CD4-positive, alpha-beta T cell treated with Interferon gamma for 1 hour (primary cell): Measurements from ENCODE around the gene GH1.
"Not testable (repeated sequence)": the region's sequence is repeated elsewhere in the genome, so short reads cannot be mapped to it uniquely, and the experiment has no call there.

ENCODE experiments used
- DNase-seq: peaks from one replicate; pipeline ENCODE4 v3.0.0-alpha.2; 2020

The GH1 gene

DNA sequence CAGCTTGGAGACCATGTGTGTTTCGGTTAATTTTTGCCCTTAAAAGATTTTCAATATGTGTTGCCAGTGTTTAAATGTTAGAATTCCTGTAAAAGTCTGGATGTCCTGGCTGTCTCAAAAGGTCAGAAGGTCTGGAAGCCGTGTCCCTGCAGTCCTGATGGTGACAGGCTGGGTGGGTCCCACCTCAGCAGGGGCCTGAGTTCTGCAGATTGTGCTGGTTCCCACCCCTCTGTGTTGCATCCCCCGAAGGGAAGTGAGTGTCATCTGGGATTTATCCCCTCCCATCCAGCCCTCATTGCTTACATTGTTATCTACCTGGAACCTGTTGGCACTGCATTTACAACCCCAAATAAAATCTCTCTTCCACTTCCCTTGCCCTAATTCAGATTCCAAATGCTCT lies 24.6 kb downstream of the GH1 start:
- DNase-seq, result not testable (repeated sequence)

DNA sequence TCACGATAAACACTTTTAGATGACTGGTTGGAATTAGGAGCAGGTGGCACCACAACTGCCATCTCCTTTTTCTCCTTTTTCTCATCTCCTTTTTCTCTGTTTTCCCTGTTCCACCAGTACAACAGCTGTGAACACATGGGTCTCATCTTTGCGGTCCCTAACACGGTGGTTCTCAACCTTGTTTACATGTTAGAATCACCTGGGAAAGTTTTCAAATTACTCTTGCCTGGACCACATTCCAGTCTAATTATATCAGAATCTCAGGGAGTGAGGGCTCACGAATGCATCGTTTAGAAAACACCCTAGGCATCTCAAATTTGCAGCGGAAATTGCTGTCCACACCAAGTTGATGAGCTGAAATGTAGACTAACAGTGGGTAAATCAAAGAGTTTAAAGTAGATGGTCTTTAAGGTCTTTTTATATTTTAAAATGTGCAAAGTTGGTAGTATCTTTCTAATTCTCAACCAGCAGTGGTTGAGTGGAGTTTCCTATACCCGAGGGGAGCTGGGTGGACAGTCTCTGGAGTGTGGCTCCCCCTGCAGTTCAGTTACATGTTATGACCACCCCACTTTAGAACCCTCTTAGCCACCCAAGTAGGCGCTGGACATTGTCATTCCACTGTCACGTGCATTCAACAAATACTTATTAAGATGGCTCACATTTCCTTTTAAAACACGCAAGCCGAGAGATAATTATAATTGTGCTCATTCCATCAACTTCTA lies 26.2 kb downstream of the GH1 start:
- not testable (repeated sequence) for DNase-seq

DNA sequence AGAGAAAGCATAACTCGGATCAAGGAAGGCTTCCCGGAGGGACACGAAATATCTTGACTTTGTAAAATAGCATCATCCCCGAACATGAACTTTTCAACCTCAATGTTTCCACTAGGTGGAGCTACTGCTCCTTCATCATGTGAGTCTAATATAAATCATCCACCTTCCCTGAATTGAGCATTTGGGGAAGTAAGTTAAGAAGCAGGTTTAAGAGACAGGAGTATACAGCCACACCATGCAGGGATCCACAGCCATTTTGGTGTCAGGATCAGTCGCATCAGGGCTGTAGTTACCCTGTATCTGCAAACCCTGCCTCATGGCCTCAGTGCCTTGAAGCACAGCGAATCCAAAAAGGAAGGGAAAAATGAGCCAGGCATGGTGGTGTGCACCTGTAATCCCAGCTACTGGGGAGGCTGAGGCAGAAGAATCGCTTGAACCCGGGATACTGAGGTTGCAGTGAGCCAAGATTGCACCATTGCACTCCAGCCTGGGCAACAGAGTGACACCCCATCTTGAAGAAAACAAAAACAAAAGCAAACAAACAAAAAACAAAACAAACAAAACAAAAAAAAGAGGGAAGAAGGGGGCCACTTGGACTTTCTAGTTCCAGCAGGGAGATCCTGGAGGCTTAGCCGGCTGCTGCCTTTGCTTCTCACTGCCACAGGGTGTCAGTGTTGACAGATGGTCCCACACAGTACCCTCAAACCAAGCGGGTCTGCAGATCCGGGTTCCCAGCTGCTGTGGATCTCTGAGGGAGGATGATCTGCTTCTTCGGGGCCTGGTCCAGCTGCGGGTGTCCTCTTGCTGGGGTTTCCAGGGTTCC lies 29.4 kb downstream of the GH1 start:
- DNase-seq, result not testable (repeated sequence)

DNA sequence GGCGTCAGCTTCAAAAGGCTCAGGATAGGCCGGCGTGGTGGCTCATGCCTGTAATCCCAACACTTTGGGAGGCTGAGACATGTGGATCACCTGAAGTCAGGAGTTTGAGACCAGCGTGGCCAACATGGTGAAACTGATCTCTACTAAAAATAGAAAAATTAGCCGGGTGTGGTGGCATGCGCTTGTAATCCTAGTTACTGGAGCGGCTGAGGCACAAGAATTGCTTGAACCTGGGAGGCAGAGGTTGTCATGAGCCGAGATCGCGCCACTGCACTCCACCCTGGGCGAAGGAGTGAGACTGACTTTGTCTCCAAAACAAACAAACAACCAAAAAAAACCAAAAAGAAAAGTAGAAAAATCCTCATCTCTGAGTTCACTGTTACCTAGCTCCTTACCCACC lies 33.5 kb downstream of the GH1 start:
- not testable (repeated sequence) for DNase-seq

DNA sequence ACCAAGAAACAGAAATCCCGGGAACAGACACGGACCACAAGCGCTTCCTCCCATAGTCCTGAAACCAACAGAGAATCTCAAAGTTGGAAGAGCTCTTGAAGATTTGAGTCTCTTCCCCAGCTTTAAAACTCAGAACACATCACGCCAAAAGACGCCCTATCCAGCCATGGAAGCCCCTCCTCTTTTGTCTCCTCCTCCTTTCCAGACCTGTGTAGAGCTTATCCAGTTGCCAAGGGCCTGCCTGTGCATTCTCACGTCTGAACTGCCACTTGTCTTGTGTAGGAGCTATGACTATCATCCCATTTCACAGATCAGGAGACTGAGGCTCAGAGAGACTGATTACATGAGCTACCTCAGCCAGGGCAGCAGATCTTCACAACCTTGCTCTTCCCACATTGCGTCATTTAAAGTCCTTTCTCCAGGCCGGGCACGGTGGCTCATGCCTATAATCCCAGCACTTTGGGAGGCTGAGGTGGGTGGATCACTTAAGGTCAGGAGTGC lies 36.0 kb downstream of the GH1 start:
- DNase-seq, result not testable (repeated sequence)

DNA sequence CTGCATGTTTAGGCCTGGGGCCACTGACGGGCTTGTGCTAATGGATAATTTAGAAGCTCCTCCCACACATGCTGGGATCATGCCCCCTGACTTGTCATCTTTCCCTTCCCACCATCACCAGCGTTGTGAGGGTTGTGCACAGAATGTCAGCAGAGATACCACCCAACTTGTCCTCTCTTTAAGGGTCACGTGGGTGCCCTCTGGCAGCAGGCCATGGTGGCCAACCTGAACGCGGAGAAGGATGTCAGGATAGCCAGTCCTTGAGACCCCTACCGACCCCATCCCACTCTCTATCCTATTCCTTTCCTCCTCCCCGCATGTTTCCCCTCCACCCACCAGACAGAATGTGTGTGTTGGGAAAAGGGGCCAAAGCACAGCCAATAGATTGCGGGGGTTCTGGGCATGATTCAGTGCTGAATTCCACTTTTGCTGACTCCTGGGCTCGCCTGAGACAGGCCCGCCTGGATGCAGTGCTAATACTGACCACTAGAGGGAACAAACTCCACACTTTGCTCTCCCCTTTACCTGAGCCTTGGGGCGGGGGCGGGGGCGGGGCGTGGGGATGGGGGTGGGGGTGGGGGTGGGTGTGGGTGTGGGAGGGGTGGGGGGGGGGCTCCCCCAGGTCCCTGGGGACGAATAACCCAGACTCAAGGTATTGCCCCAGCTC lies 36.6 kb downstream of the GH1 start, which contains the start of gene GH2:
GH2 (minus strand) TSS at position 10 of the 667 bp plus-strand sequence. CDS start 143 bp downstream, outside the sequence.
- DNase-seq, result peak; percentile 48

DNA sequence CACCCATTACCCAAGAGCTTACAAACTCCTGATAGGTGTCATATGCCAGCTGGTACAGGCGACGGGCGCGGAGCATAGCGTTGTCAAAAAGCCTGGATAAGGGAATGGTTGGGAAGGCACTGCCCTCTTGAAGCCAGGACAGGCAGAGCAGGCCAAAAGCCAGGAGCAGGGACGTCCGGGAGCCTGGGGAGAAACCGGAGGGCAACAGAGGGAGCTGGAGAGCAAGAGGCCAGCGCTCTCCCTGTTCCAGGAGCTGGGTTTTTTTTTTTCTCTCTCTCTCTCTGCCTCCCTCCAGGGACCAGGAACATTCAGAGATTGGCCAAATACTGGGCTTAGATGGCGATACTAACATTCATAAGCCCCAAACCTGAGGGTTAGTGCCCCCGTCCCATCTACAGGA lies 37.3 kb downstream of the GH1 start:
- not testable (repeated sequence) for DNase-seq

DNA sequence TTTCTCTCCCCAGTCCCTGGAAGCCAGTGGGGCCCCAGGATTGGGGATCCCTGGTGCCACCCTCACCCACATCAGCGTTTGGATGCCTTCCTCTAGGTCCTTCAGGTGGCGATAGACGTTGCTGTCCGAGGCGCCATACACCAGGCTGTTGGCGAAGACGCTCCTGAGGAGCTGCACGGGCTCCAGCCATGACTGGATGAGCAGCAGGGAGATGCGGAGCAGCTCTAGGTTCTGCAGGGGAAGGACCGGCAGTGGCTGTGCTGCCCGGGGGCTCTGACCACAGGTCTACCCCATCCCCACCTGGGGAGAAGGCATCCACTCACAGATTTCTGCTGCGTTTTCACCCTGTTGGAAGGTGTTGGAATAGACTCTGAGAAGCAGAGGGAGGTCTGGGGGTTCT lies 37.9 kb downstream of the GH1 start:
- no peak for DNase-seq

DNA sequence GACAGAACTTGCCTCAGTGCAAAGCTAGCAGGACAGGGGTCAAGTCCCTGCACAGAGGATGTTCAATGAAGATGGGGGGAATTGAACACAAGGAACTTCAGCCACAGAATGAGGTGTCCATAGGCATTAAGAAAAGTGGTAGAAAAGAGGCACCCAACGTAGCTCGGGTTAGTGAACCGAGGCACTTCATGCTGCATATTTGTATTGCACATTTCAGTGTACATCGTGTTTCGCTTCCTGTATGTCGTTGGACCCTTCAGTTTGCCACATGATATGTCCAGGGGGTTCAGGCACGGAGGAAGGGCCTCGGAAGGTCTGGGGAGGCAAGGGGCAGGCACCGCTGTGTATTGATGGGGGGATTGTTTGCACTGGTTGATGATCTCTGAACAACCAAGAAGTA lies 40.2 kb downstream of the GH1 start:
- DNase-seq, result not testable (repeated sequence)

DNA sequence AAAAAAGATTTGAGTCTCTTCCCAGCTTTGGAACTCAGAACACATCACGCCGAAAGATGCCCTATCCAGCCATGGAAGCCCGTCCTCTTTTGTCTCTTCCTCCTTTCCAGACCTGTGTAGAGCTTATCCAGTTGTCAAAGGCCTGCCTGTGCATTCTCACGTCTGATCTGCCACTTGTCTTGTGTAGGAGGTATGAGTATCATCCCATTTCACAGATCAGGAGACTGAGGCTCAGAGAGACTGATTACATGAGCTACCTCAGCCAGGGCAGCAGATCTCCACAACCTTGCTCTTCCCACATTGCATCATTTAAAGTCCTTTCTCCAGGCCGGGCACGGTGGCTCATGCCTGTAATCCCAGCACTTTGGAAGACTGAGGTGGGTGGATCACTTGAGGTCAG lies 43.9 kb downstream of the GH1 start:
- not testable (repeated sequence) for DNase-seq

DNA sequence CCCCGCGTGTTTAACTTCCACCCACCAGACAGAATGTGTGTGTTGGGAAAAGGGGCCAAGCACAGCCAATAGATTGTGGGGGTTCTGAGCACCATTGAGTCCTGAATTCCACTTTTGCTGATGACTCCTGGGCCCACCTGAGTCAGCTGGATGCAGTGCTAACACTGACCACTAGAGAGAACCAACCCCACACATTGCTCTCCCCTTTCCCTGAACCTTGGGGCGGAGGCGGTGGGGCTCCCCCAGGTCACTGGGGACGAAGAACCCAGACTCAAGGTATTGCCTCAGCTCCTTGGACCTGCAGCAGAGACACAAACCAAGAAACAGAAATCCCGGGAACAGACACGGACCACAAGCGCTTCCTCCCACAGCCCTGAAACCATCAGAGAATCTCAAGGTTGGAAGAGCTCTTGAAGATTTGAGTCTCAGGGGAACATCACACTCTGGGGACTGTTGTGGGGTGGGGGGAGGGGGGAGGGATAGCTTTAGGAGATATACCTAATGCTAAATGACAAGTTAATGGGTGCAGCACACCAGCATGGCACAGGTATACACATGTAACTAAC lies 44.5 kb downstream of the GH1 start:
- DNase-seq, result not testable (repeated sequence)

DNA sequence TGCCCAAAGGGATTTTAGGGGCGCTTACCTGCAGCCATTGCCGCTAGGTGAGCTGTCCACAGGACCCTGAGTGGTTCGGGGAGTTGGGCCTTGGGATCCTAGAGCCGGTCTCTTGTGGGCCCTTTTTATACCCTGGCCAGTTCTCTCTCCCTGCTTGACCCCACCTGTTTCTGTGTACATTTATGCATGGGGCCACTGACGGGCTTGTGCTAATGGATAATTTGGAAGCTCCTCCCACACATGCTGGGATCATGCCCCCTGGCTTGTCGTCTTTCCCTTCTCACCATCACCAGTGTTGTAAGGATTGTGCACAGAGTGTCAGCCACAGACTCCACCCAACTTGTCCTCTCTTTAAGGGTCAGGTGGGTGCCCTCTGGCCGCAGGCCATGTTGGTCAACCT lies 45.1 kb downstream of the GH1 start, which contains the start of gene CSH2:
CSH2 (minus strand) TSS at position 101 of the 400 bp plus-strand sequence; CDS start at position 38, 63 bp downstream.
- not testable (repeated sequence) for DNase-seq

DNA sequence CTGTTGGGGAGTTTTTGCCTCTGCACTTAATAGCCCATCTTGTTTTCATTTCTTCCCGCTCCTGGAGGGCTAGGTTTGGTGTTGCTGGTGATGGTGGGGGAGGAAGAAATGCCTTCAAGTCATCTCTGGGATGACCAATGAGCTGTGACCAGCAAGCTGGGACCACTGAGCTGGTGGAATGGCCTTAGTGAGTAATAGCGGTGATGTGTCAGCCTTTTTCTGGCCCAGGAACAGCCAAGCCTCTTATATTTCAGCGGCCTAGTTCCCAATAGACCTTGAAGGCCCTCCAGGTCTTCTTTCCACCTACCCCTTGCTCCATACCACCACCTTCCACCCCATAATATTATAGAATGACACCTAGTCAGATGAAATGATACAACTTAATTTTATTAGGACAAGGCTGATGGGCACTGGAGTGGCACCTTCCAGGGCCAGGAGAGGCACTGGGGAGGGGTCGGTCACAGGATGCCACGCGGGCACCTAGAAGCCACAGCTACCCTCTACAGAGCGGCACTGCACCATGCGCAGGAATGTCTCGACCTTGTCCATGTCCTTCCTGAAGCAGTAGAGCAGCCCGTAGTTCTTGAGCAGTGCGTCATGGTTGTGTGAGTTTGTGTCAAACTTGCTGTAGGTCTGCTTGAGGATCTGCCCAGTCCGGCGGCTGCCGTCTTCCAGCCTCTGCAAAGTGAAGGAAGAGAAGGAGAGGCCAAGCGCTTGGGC lies 46.8 kb downstream of the GH1 start:
- DNase-seq, result not testable (repeated sequence)

DNA sequence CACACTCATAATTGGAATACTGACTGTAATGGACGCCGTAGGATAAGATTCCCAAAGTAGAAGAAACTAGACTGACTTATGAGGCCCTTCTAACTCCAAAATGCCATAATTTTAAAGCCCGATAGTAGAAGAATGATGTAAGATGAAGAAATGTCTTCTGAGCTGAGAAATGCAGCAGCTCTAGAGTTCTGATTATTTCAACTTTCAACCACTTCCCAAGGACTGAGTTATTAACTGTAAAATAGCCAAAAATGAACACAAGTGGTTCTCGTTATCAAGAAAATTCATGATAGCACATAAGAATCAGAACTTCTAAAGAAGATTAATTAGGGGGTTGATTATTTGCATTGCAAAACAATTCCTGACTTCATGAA lies 48.4 kb downstream of the GH1 start:
- DNase-seq, result not testable (repeated sequence)

DNA sequence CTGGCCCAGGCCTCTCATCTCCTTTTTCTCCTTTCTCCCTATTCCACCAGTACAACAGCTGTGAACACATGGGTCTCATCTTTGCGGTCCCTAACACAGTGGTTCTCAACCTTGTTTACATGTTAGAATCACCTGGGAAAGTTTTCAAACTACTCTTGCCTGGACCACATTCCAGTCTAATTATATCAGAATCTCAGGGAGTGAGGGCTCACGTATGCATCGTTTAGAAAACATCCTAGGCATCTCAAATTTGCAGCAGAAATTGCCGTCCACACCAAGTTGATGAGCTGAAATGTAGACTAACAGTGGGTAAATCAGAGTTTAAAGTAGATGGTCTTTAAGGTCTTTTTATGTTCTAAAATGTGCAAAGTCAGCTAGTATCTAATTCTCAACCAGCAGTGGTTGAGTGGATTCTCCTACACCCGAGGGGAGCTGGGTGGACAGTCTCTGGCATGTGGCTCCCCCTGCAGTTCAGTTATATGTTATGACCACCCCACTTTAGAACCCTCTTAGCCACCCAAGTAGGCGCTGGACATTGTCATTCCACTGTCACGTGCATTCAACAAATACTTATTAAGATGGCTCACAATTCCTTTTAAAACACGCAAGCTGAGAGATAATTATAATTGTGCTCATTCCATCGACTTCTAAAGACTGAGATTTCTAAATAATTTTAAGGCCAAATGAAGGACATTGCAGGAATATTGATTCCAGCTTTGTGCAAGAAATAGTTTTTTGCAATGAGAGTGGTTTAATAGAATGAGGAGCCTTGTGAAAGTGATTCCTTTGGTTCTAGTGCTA lies 48.9 kb downstream of the GH1 start:
- not testable (repeated sequence) for DNase-seq
